AG10803 (cell line): ENCODE results near the gene TOMM40L.

Source experiments
- DNase-seq: peaks from one replicate; pipeline ENCODE4 v3.0.0; 2010; ENCODE audit warnings: low read depth
- H3K4me3 ChIP-seq: 2 replicates; pipeline ENCODE4 v1.5.1; 2011; ENCODE audit warnings: mild to moderate bottlenecking, low read length, control low read depth
- TF ChIP-seq, protein P1 (sequence below): conservative IDR thresholded peaks from 2 replicates; pipeline ENCODE4 v1.5.1; 2011; ENCODE audit warnings: mild to moderate bottlenecking, low read length, control low read depth, inconsistent platforms

TOMM40L gene

DNA sequence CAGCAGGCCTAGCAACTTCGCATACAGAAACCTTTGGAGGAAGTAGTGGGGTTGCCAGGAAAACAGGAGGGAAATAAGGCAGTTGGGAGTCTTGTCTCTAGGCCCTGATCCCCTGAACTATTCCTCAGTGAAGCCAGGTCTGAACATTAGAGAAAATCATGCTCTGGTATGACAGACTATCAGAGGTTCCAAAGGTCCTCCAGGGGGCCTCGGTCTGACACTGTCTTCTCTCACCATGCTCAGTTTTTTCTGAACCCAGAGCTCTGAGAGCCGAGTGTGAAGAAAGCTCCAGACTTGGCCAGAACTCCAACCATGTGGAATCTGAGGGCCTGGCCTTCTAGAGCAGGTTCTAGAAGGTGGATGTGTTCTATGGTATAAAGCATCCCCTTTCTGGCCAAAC lies 4.0 kb downstream of the TOMM40L start:
- TF ChIP-seq, protein P1, sequence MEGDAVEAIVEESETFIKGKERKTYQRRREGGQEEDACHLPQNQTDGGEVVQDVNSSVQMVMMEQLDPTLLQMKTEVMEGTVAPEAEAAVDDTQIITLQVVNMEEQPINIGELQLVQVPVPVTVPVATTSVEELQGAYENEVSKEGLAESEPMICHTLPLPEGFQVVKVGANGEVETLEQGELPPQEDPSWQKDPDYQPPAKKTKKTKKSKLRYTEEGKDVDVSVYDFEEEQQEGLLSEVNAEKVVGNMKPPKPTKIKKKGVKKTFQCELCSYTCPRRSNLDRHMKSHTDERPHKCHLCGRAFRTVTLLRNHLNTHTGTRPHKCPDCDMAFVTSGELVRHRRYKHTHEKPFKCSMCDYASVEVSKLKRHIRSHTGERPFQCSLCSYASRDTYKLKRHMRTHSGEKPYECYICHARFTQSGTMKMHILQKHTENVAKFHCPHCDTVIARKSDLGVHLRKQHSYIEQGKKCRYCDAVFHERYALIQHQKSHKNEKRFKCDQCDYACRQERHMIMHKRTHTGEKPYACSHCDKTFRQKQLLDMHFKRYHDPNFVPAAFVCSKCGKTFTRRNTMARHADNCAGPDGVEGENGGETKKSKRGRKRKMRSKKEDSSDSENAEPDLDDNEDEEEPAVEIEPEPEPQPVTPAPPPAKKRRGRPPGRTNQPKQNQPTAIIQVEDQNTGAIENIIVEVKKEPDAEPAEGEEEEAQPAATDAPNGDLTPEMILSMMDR = no peak
- DNase-seq = no peak
- no peak overlapping the region for H3K4me3 ChIP-seq

DNA sequence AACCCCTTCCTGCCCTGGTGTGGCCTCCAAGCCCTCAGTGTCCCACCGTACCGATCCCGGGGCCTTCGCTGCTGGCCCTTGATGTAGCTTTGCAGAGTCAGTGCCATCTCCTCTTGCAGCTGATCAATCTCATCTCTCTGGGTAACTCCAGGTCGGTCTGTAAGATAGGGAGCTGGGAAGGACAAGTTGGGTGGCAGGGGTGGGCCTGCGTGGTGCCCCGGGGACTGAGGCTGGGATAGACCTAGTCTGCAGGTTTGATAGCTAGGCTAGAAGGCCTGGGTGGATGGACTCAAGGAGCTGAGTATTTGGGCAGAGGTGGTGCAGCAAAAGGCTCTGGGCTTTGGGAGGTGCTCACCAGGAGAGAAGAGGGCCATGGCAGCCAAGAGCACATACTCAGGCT lies 4.9 kb downstream of the TOMM40L start:
- H3K4me3 ChIP-seq = no peak overlapping the region
- TF ChIP-seq, protein P1 = no peak
- no peak for DNase-seq

DNA sequence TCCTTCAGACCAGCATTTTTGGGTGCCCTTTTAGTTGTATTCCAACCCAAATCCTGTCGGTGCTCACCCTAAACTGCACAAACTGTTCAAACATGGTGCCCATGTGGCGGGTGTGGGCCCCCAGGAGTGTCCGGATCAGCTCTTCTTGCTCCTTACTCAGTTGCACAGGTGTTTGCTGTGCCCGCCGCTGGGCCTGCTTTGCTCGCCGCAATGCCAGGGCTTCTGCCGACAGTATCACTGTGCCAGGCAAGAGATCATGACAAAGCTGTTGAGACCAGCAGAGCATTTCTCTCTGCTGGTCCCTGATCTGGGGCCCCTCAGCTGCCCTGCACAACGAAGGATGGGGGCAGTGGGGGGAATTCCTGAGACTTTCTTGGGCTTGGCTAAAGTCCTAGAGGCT lies 7.2 kb downstream of the TOMM40L start:
- TF ChIP-seq, protein P1 = no peak
- DNase-seq = no peak
- no peak overlapping the region for H3K4me3 ChIP-seq

DNA sequence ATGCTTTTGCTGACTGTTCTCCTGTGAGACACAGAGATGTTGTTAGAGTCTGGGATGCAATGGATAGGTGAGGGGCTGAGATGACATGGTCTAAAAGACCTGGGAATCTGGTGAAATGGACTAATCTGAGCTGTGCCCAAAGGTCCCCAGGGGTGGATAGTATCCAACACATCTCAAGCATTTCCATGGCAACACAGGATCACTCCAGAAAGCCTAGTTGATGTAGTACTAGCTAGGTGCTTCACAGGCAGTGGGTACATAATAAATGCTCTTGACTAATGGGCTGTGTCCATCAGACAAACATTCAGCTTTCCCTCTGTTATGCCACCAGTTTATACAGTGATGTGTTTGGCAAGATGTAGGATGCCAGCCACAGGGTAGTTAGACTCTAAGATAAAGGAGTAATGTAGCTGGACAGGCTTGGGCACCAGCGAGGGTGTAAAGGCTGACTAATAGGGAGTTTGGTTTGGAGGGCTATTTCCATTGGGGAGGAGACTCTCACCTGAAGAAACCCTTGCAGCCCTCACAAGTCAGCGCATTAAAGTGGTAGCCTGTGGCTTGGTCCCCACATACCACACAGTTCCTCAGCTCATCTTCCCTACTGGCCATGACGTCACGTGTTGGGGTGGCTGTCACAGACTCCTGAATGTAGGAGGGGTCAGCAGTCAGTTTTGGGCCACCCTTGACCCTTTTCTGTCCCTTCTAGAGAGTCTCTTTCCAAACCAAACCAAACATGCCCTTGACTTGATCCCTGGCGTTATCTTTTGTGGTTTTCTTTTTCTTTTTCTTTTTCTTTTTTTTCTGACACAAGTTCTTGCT lies 10.3 kb downstream of the TOMM40L start:
- no peak overlapping the region for H3K4me3 ChIP-seq
- DNase-seq = no peak
- TF ChIP-seq, protein P1 = no peak

DNA sequence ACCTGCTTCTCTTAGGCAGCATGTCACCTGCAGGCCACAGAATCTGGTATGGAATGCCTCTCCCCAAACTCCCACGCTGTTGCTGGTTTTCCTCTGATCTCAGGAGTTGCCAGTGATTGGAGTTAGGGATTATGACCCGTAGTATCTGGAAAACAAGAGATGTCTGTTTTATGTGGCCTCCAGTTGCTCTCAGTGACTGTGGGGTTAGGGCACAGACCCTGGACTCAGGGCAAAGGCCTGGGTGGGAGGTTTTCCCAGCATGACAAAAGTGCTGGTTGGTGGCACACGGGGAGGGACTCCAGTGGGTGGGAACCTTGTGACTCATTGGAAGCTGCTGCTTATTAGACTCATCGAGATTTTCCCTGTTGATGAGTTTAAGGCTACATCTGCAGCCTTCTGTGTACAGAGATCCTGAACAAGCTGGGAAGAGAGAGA lies 12.2 kb downstream of the TOMM40L start, which contains the start of gene NR1I3:
Gene NR1I3 (minus strand): TSS at position 165 of the 435 bp plus-strand sequence. CDS start 1,638 bp downstream, outside the sequence.
- no peak for DNase-seq

DNA sequence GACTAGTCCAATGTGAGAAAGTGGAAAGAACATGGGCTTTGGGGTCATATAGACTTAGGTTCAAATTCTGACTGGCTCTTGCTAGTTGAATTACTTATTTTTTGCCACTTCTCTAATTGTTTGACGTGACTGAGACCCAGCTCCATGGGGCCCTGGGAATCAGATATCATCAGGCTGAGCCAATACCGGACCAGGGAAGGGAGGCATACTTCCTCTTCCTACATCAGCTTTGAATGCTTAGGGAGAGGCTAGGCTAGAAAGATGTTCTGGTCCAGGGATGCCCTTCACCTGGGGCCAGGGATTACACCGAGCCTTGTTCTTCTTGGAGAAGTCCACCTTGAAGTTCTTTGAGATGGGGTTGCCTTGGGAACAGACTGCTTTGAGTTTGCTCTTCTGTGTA lies 15.8 kb downstream of the TOMM40L start:
- H3K4me3 ChIP-seq = no peak overlapping the region
- TF ChIP-seq, protein P1 = no peak
- no peak for DNase-seq

More for the DNA sequence above, 12.2 kb downstream of the TOMM40L start, which contains the start of gene NR1I3:
- no peak within 1 kb of the TSS for H3K4me3 ChIP-seq
- TF ChIP-seq, protein P1 = no peak

DNA sequence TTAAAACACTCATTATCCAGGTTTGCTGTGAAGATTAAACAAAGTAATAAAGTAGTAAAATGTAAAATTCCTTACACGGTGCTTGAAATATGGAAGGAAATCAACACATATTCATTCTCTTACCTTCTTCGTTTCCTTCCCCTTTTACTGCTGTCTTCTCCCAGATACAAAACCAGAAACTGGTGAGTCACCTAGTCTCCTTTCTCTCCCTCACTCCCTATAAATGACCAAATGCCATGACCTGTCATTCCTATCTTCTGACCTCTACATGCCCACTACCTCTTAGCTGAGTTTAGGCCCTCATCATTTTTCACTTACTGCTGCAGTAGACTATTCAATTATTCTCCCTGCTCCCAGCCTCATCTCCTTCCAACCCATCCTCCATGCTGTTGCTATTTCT lies 16.5 kb downstream of the TOMM40L start:
- H3K4me3 ChIP-seq = no peak overlapping the region
- TF ChIP-seq, protein P1 = no peak
- DNase-seq = no peak
